Colonic mucosa (tissue), 4 donors: Measurements from ENCODE around the gene TLE7. TPM values are rescaled to one million over a fixed set of nuclear protein-coding genes. Genes with fewer than 3 reads are reported as not detected.

ENCODE experiments used
- DNase-seq: peaks from one replicate; pipeline ENCODE4 v3.0.0-alpha.2; 2020
- H3K27ac ChIP-seq: fragments of 200-600 bp; one replicate; pipeline ENCODE4 v1.8.0; 2021
- H3K27me3 ChIP-seq: fragments of 200-600 bp; one replicate; pipeline ENCODE4 v1.8.0; 2021
- H3K36me3 ChIP-seq: fragments of 200-600 bp; one replicate; pipeline ENCODE4 v1.8.0; 2021
- H3K4me1 ChIP-seq: fragments of 200-600 bp; one replicate; pipeline ENCODE4 v1.8.0; 2021; ENCODE audit warnings: mild to moderate bottlenecking
- H3K4me3 ChIP-seq: fragments of 200-600 bp; one replicate; pipeline ENCODE4 v1.8.0; 2021
- H3K9ac ChIP-seq, 2 donors: one replicate each; pipeline ENCODE4 v1.7.0; 2013; ENCODE audit warnings: control low read depth in 2 of 2, low read depth in 2 of 2, low read length in 2 of 2
- H3K9me3 ChIP-seq: fragments of 200-600 bp; one replicate; pipeline ENCODE4 v1.8.0; 2021
- CTCF ChIP-seq: fragments of 200-600 bp; IDR thresholded peaks from one replicate; pipeline ENCODE4 v1.8.0; 2022; ENCODE audit warnings: antibody characterized with exemption, mild to moderate bottlenecking
- intact Hi-C: fragments of 100-400 bp; cut with DNase I; formaldehyde crosslinking; loops from one replicate; pipeline ENCODE4 v1.14.1; 2022
- total RNA-seq, 2 donors: library from RNA; stranded (reverse); fragmentation: NEBNext Ultra II Directional in 1 of 2; extraction: Animal tissue kit (Norgen Biotek cat#: 25700) in 1 of 2; gene quantifications; one replicate each; pipeline ENCODE4 v1.2.1, GENCODE V29; 2021
- donor health status: healthy.
- donor health status: DM: no; HTN: no; CAD: no.
- donor health status: DM: no; HTN: no; CAD: no.

The TLE7 gene
- total RNA-seq, 2 donors from 2014 or later: not detected

GRCh38 chr16:71473891-71474290, 32.0 kb upstream of the TLE7 start:
- no peak for TF ChIP-seq CTCF
- H3K4me3 ChIP-seq: no peak overlapping the region
- no peaks in the 10 kb centered on the region for H3K4me1 ChIP-seq
- H3K36me3 ChIP-seq: no peaks in the 10 kb centered on the region
- H3K9me3 ChIP-seq: no peaks in the 10 kb centered on the region
- no peak overlapping the region for H3K27ac ChIP-seq
- H3K27me3 ChIP-seq: no peaks in the 10 kb centered on the region
- intact Hi-C loops: no loop called here
- H3K9ac ChIP-seq: no peak overlapping the region
- no peak for DNase-seq

- H3K4me3 ChIP-seq: no peak overlapping the region
- no peaks in the 10 kb centered on the region for H3K36me3 ChIP-seq
- no peaks in the 10 kb centered on the region for H3K4me1 ChIP-seq
- H3K9ac ChIP-seq: no peak overlapping the region
- no peaks in the 10 kb centered on the region for H3K27me3 ChIP-seq
- no peak for TF ChIP-seq CTCF
- DNase-seq: no peak
- H3K9me3 ChIP-seq: no peaks in the 10 kb centered on the region
- no peak overlapping the region for H3K27ac ChIP-seq
- intact Hi-C loops: no loop called here
Measured at GRCh38 chr16:71472931-71473330, 31.1 kb upstream of the TLE7 start.

GRCh38 chr16:71472051-71472450, 30.2 kb upstream of the TLE7 start:
- Histone ChIP-seq H3K27me3 (no peaks in the 10 kb centered on the region), H3K27ac (no peak overlapping the region), H3K9ac (no peak overlapping the region), H3K4me1 (no peaks in the 10 kb centered on the region), H3K9me3 (no peaks in the 10 kb centered on the region), H3K4me3 (no peak overlapping the region), H3K36me3 (no peaks in the 10 kb centered on the region)
- intact Hi-C loops: no loop called here
- DNase-seq: no peak
- no peak for TF ChIP-seq CTCF

GRCh38 chr16:71467810-71468209, 26.0 kb upstream of the TLE7 start:
- TF ChIP-seq CTCF: no peak
- H3K27me3 ChIP-seq: no peaks in the 10 kb centered on the region
- H3K27ac ChIP-seq: no peak overlapping the region
- no peaks in the 10 kb centered on the region for H3K36me3 ChIP-seq
- intact Hi-C loops: no loop called here
- DNase-seq: no peak
- H3K9ac ChIP-seq: no peak overlapping the region
- no peak overlapping the region for H3K4me3 ChIP-seq
- H3K9me3 ChIP-seq: no peaks in the 10 kb centered on the region
- no peaks in the 10 kb centered on the region for H3K4me1 ChIP-seq

- TF ChIP-seq CTCF: no peak
- intact Hi-C loops: no loop called here
- H3K4me3 ChIP-seq: no peak overlapping the region
Measured at GRCh38 chr16:71464231-71464630, 22.4 kb upstream of the TLE7 start.

More at GRCh38 chr16:71464231-71464630, 22.4 kb upstream of the TLE7 start:
- Histone ChIP-seq H3K27me3 (no peaks in the 10 kb centered on the region), H3K9ac (no peak overlapping the region), H3K9me3 (no peaks in the 10 kb centered on the region), H3K4me1 (peaks cover 7% of the 10 kb centered on the region), H3K36me3 (no peaks in the 10 kb centered on the region), H3K27ac (no peak overlapping the region)
- no peak for DNase-seq
